Measurements from ENCODE around the gene CNN2.

The CNN2 gene

DNA sequence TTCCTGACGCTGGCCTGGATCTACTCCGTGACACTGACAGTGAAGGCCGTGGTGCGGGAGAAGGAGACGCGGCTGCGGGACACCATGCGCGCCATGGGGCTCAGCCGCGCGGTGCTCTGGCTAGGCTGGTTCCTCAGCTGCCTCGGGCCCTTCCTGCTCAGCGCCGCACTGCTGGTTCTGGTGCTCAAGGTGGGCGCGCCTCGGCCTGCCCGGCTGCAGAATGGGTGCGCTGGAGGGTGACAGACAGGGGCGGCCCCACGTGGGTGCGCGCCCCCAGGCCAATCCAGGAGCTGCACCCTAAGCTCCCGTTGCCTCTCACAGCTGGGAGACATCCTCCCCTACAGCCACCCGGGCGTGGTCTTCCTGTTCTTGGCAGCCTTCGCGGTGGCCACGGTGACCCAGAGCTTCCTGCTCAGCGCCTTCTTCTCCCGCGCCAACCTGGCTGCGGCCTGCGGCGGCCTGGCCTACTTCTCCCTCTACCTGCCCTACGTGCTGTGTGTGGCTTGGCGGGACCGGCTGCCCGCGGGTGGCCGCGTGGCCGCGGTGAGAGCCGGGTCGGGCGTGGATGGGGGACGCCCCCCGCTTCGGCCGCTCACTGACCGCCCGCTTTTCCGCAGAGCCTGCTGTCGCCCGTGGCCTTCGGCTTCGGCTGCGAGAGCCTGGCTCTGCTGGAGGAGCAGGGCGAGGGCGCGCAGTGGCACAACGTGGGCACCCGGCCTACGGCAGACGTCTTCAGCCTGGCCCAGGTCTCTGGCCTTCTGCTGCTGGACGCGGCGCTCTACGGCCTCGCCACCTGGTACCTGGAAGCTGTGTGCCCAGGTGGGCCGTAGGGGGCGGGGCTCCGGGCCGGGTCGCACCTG is 20.7 kb downstream of the CNN2 start:
- Histone ChIP-seq H3K56ac (ENCODE audit: low read length) (no peak overlapping the region), H3K23ac (ENCODE audit: low read length) (no peak overlapping the region), H2BK120ac (ENCODE audit: low read depth, low read length) (no peak overlapping the region), H3K4me2 (ENCODE audit: low read length) (no peak overlapping the region), H3K4me1 (ENCODE audit: control insufficient read depth, low read depth, low read length) (no peaks in the 10 kb centered on the region), H3K4ac (ENCODE audit: low read depth, low read length) (no peak overlapping the region), H3K36me3 (ENCODE audit: control insufficient read depth, insufficient read depth, low read length) (no peaks in the 10 kb centered on the region), H3K79me2 (ENCODE audit: control insufficient read depth, insufficient read depth, low read length) (no peaks in the 10 kb centered on the region), H3K9ac (ENCODE audit: low read length) (no peak overlapping the region), H4K5ac (ENCODE audit: low read length) (no peak overlapping the region), H3K27ac (ENCODE audit: low read depth, low read length) (no peak overlapping the region), H3K4me3 (ENCODE audit: low read length) (no peak overlapping the region), H3K79me1 (ENCODE audit: low read length) (no peaks in the 10 kb centered on the region), H2AK5ac (ENCODE audit: low read length) (no peak overlapping the region), H3K27me3 (ENCODE audit: insufficient read depth, low read length, poor library complexity) (no peaks in the 10 kb centered on the region), H2BK5ac (ENCODE audit: low read length) (no peak overlapping the region), H3K18ac (ENCODE audit: low read length) (no peak overlapping the region), H2BK15ac (replicated peaks; ENCODE audit: low read depth) (no peak overlapping the region), H4K8ac (ENCODE audit: low read depth, low read length) (no peak overlapping the region)
- no peak for DNase-seq
- no CpG with 5 or more reads among the region's 77 CpGs for WGBS (ENCODE audit: extremely low coverage, insufficient coverage, low lambda C conversion rate)

DNA sequence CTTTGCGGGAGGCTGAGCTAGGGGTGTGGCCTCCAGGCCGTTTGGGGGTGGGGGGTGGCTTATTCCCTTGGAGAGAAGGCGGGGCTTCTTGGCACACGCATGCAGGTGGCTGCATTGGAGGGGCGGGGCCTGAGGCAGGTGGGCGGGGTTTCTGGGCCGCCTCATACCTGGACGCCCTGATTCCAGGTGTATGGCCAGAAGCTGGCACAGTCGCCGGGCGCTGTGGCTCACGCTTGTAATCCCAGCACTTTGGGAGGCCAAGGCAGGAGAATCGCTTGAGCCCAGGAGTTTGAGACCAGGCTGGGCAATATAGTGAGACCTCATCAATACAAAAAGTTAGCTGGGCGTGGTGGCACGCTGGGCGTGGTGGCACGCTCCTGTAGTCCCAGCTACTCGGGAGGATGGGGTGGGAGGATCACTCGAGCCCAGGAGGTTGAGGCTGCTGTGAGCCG is 21.3 kb downstream of the CNN2 start:
- H3K27me3 ChIP-seq (ENCODE audit: insufficient read depth, low read length, poor library complexity): no peaks in the 10 kb centered on the region
- no peak overlapping the region for H2BK5ac ChIP-seq (ENCODE audit: low read length)
- no peak overlapping the region for H3K4ac ChIP-seq (ENCODE audit: low read depth, low read length)
- H3K9ac ChIP-seq (ENCODE audit: low read length): no peak overlapping the region
- H4K5ac ChIP-seq (ENCODE audit: low read length): no peak overlapping the region
- no CpG with 5 or more reads among the region's 20 CpGs for WGBS (ENCODE audit: extremely low coverage, insufficient coverage, low lambda C conversion rate)
- H3K4me1 ChIP-seq (ENCODE audit: control insufficient read depth, low read depth, low read length): no peaks in the 10 kb centered on the region
- no peak overlapping the region for H4K8ac ChIP-seq (ENCODE audit: low read depth, low read length)
- no peak overlapping the region for H3K27ac ChIP-seq (ENCODE audit: low read depth, low read length)
- H3K79me1 ChIP-seq (ENCODE audit: low read length): no peaks in the 10 kb centered on the region
- DNase-seq: no peak
- no peaks in the 10 kb centered on the region for H3K79me2 ChIP-seq (ENCODE audit: control insufficient read depth, insufficient read depth, low read length)
- H3K4me2 ChIP-seq (ENCODE audit: low read length): no peak overlapping the region
- no peaks in the 10 kb centered on the region for H3K36me3 ChIP-seq (ENCODE audit: control insufficient read depth, insufficient read depth, low read length)
- H3K23ac ChIP-seq (ENCODE audit: low read length): no peak overlapping the region
- H3K4me3 ChIP-seq (ENCODE audit: low read length): no peak overlapping the region
- H3K18ac ChIP-seq (ENCODE audit: low read length): no peak overlapping the region
- H2AK5ac ChIP-seq (ENCODE audit: low read length): no peak overlapping the region
- no peak overlapping the region for H3K56ac ChIP-seq (ENCODE audit: low read length)
- H2BK120ac ChIP-seq (ENCODE audit: low read depth, low read length): no peak overlapping the region
- H2BK15ac ChIP-seq (replicated peaks; ENCODE audit: low read depth): no peak overlapping the region

DNA sequence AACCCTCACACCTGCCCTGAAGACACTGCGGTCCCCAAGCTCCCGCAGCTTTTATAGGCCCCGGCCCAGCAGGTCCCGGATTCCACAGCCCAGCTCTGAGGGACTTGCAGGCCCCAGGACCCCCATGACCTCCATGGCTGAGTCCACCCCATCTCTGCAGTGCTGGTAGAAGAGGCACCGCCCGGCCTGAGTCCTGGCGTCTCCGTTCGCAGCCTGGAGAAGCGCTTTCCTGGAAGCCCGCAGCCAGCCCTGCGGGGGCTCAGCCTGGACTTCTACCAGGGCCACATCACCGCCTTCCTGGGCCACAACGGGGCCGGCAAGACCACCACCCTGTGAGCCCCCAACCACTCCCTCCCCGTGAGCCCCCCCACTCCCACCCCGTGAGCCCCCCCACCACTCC is 22.7 kb downstream of the CNN2 start:
- Histone ChIP-seq H3K4ac (ENCODE audit: low read depth, low read length) (no peak overlapping the region), H3K27ac (ENCODE audit: low read depth, low read length) (no peak overlapping the region), H3K27me3 (ENCODE audit: insufficient read depth, low read length, poor library complexity) (no peaks in the 10 kb centered on the region), H2BK15ac (replicated peaks; ENCODE audit: low read depth) (no peak overlapping the region), H4K5ac (ENCODE audit: low read length) (no peak overlapping the region), H3K4me1 (ENCODE audit: control insufficient read depth, low read depth, low read length) (no peaks in the 10 kb centered on the region), H3K56ac (ENCODE audit: low read length) (no peak overlapping the region), H3K23ac (ENCODE audit: low read length) (no peak overlapping the region), H2BK5ac (ENCODE audit: low read length) (no peak overlapping the region), H2AK5ac (ENCODE audit: low read length) (no peak overlapping the region), H3K36me3 (ENCODE audit: control insufficient read depth, insufficient read depth, low read length) (no peaks in the 10 kb centered on the region), H3K79me1 (ENCODE audit: low read length) (no peaks in the 10 kb centered on the region), H3K18ac (ENCODE audit: low read length) (no peak overlapping the region), H3K9ac (ENCODE audit: low read length) (no peak overlapping the region), H4K8ac (ENCODE audit: low read depth, low read length) (no peak overlapping the region), H3K4me2 (ENCODE audit: low read length) (no peak overlapping the region), H2BK120ac (ENCODE audit: low read depth, low read length) (no peak overlapping the region), H3K4me3 (ENCODE audit: low read length) (no peak overlapping the region), H3K79me2 (ENCODE audit: control insufficient read depth, insufficient read depth, low read length) (no peaks in the 10 kb centered on the region)
- no peak for DNase-seq
- no CpG with 5 or more reads among the region's 17 CpGs for WGBS (ENCODE audit: extremely low coverage, insufficient coverage, low lambda C conversion rate)

GRCh38 chr19:1049800-1050199 is 23.4 kb downstream of the CNN2 start:
- no CpG with 5 or more reads among the region's 11 CpGs for WGBS (ENCODE audit: extremely low coverage, insufficient coverage, low lambda C conversion rate)
- H3K56ac ChIP-seq (ENCODE audit: low read length): no peak overlapping the region

GRCh38 chr19:1050989-1051788 is 24.8 kb downstream of the CNN2 start:
- no peak overlapping the region for H3K4me3 ChIP-seq (ENCODE audit: low read length)
- H3K36me3 ChIP-seq (ENCODE audit: control insufficient read depth, insufficient read depth, low read length): no peaks in the 10 kb centered on the region

More at GRCh38 chr19:1049800-1050199, 23.4 kb downstream of the CNN2 start:
- no peaks in the 10 kb centered on the region for H3K36me3 ChIP-seq (ENCODE audit: control insufficient read depth, insufficient read depth, low read length)
- H3K9ac ChIP-seq (ENCODE audit: low read length): no peak overlapping the region
- H3K79me2 ChIP-seq (ENCODE audit: control insufficient read depth, insufficient read depth, low read length): no peaks in the 10 kb centered on the region
- no peak overlapping the region for H2BK120ac ChIP-seq (ENCODE audit: low read depth, low read length)
- DNase-seq: peak; percentile 45
- no peaks in the 10 kb centered on the region for H3K4me1 ChIP-seq (ENCODE audit: control insufficient read depth, low read depth, low read length)
- H4K5ac ChIP-seq (ENCODE audit: low read length): no peak overlapping the region
- no peak overlapping the region for H3K27ac ChIP-seq (ENCODE audit: low read depth, low read length)
- H3K23ac ChIP-seq (ENCODE audit: low read length): no peak overlapping the region
- no peak overlapping the region for H2BK5ac ChIP-seq (ENCODE audit: low read length)
- H3K79me1 ChIP-seq (ENCODE audit: low read length): no peaks in the 10 kb centered on the region
- H3K18ac ChIP-seq (ENCODE audit: low read length): no peak overlapping the region
- no peak overlapping the region for H4K8ac ChIP-seq (ENCODE audit: low read depth, low read length)
- no peak overlapping the region for H3K4ac ChIP-seq (ENCODE audit: low read depth, low read length)
- no peaks in the 10 kb centered on the region for H3K27me3 ChIP-seq (ENCODE audit: insufficient read depth, low read length, poor library complexity)
- H3K4me2 ChIP-seq (ENCODE audit: low read length): no peak overlapping the region
- H3K4me3 ChIP-seq (ENCODE audit: low read length): no peak overlapping the region
- no peak overlapping the region for H2BK15ac ChIP-seq (replicated peaks; ENCODE audit: low read depth)
- no peak overlapping the region for H2AK5ac ChIP-seq (ENCODE audit: low read length)

More at GRCh38 chr19:1050989-1051788, 24.8 kb downstream of the CNN2 start:
- Histone ChIP-seq H3K27me3 (ENCODE audit: insufficient read depth, low read length, poor library complexity) (no peaks in the 10 kb centered on the region), H3K23ac (ENCODE audit: low read length) (no peak overlapping the region), H3K79me2 (ENCODE audit: control insufficient read depth, insufficient read depth, low read length) (no peaks in the 10 kb centered on the region), H4K8ac (ENCODE audit: low read depth, low read length) (no peak overlapping the region), H3K79me1 (ENCODE audit: low read length) (no peaks in the 10 kb centered on the region), H3K4me1 (ENCODE audit: control insufficient read depth, low read depth, low read length) (no peaks in the 10 kb centered on the region), H3K27ac (ENCODE audit: low read depth, low read length) (no peak overlapping the region), H2BK5ac (ENCODE audit: low read length) (no peak overlapping the region), H2BK120ac (ENCODE audit: low read depth, low read length) (no peak overlapping the region), H3K4ac (ENCODE audit: low read depth, low read length) (no peak overlapping the region), H3K56ac (ENCODE audit: low read length) (no peak overlapping the region), H3K4me2 (ENCODE audit: low read length) (no peak overlapping the region), H3K9ac (ENCODE audit: low read length) (no peak overlapping the region), H4K5ac (ENCODE audit: low read length) (no peak overlapping the region), H2AK5ac (ENCODE audit: low read length) (no peak overlapping the region), H2BK15ac (replicated peaks; ENCODE audit: low read depth) (no peak overlapping the region), H3K18ac (ENCODE audit: low read length) (no peak overlapping the region)
- DNase-seq: peak; percentile 51
- no CpG with 5 or more reads among the region's 31 CpGs for WGBS (ENCODE audit: extremely low coverage, insufficient coverage, low lambda C conversion rate)
